Loucy (cell line): ENCODE measurements around the gene ENOX1.

ENCODE experiments used
- H2AFZ ChIP-seq: fragments of 200-600 bp; sonication (generic); 2 replicates; pipeline ENCODE4 v1.6.0; 2016; ENCODE audit warnings: antibody characterized with exemption, mild to moderate bottlenecking, low read length, moderate library complexity
- H3F3A ChIP-seq: fragments of 200-600 bp; 2 replicates; pipeline ENCODE4 v1.6.0; 2016; ENCODE audit warnings: antibody characterized with exemption, low read depth, mild to moderate bottlenecking
- H3K27me3 ChIP-seq: fragments of 200-600 bp; sonication (generic); 2 replicates; pipeline ENCODE4 v1.6.1; 2014; ENCODE audit warnings: low read length, mild to moderate bottlenecking; ENCODE audit not compliant: insufficient read depth, poor library complexity, severe bottlenecking
- H3K36me3 ChIP-seq: fragments of 200-600 bp; sonication (generic); 2 replicates; pipeline ENCODE4 v1.6.1; 2016; ENCODE audit warnings: low read length; ENCODE audit not compliant: insufficient read depth
- H3K4me1 ChIP-seq: fragments of 200-600 bp; sonication (generic); 2 replicates; pipeline ENCODE4 v1.5.1; 2014; ENCODE audit warnings: low read length, mild to moderate bottlenecking; ENCODE audit not compliant: insufficient read depth, poor library complexity, severe bottlenecking
- H3K4me2 ChIP-seq: fragments of 200-600 bp; sonication (generic); 2 replicates; pipeline ENCODE4 v1.6.0; 2014; ENCODE audit warnings: antibody characterized with exemption, low read length, low read depth, mild to moderate bottlenecking; ENCODE audit not compliant: poor library complexity, severe bottlenecking
- H3K4me3 ChIP-seq: fragments of 200-600 bp; sonication (generic); 2 replicates; pipeline ENCODE4 v1.5.1; 2014; ENCODE audit warnings: low read length, mild to moderate bottlenecking, mixed read lengths; ENCODE audit not compliant: poor library complexity, severe bottlenecking
- H3K79me2 ChIP-seq: fragments of 200-600 bp; sonication (generic); 2 replicates; pipeline ENCODE4 v1.6.1; 2014; ENCODE audit warnings: low read length; ENCODE audit not compliant: insufficient read depth
- H3K9ac ChIP-seq: fragments of 200-600 bp; sonication (generic); 2 replicates; pipeline ENCODE4 v1.6.0; 2014; ENCODE audit warnings: mild to moderate bottlenecking, low read depth, low read length, moderate library complexity; ENCODE audit not compliant: poor library complexity, severe bottlenecking
- H3K9me2 ChIP-seq: fragments of 200-600 bp; sonication (generic); replicated peaks from 2 replicates; pipeline ENCODE4 v1.6.1; 2016; ENCODE audit warnings: low read depth, low read length, mixed read lengths
- H3K9me3 ChIP-seq: fragments of 200-600 bp; sonication (generic); 2 replicates; pipeline ENCODE4 v1.6.1; 2014; ENCODE audit warnings: mild to moderate bottlenecking, antibody characterized with exemption, low read length, low read depth; ENCODE audit not compliant: insufficient read depth
- H4K20me1 ChIP-seq: fragments of 200-600 bp; sonication (generic); 2 replicates; pipeline ENCODE4 v1.6.0; 2014; ENCODE audit warnings: antibody characterized with exemption, low read length, mild to moderate bottlenecking; ENCODE audit not compliant: insufficient read depth, poor library complexity, severe bottlenecking
- CTCF ChIP-seq: fragments of 200-600 bp; sonication (generic); conservative IDR thresholded peaks from 2 replicates; pipeline ENCODE4 v1.5.1; 2014; ENCODE audit warnings: mild to moderate bottlenecking, antibody characterized with exemption, low read length
- EZH2phosphoT487 ChIP-seq: fragments of 200-600 bp; IDR thresholded peaks from 2 replicates; pipeline ENCODE4 v1.6.1; 2018; ENCODE audit warnings: antibody characterized with exemption, mild to moderate bottlenecking, moderate library complexity, borderline replicate concordance

ENOX1 gene

GRCh38 chr13:43278127-43278526 is 508.6 kb downstream of the ENOX1 start:
- no peaks in the 10 kb centered on the region for H3K36me3 ChIP-seq
- H3K9ac ChIP-seq: no peak overlapping the region
- no peak overlapping the region for H3K4me3 ChIP-seq
- H4K20me1 ChIP-seq: no peaks in the 10 kb centered on the region
- H3K79me2 ChIP-seq: no peaks in the 10 kb centered on the region
- H3K4me1 ChIP-seq: peaks cover 3% of the 10 kb centered on the region
- no peak for TF ChIP-seq CTCF
- TF ChIP-seq EZH2phosphoT487: no peak
- H3K27me3 ChIP-seq: no peaks in the 10 kb centered on the region
- H3K9me2 ChIP-seq: no peaks in the 10 kb centered on the region
- H2AFZ ChIP-seq: no peak overlapping the region
- no peaks in the 10 kb centered on the region for H3F3A ChIP-seq
- H3K4me2 ChIP-seq: no peak overlapping the region
- no peaks in the 10 kb centered on the region for H3K9me3 ChIP-seq

- Histone ChIP-seq H3K79me2 (no peaks in the 10 kb centered on the region), H3K4me3 (no peak overlapping the region), H3K36me3 (no peaks in the 10 kb centered on the region), H3K4me1 (peaks cover 12% of the 10 kb centered on the region), H3K4me2 (no peak overlapping the region), H4K20me1 (no peaks in the 10 kb centered on the region), H3K9ac (no peak overlapping the region), H2AFZ (no peak overlapping the region), H3K9me2 (no peaks in the 10 kb centered on the region), H3K9me3 (no peaks in the 10 kb centered on the region), H3K27me3 (no peaks in the 10 kb centered on the region), H3F3A (no peaks in the 10 kb centered on the region)
- TF ChIP-seq CTCF: no peak
These were observed 509.6 kb downstream of the ENOX1 start for GRCh38 chr13:43277142-43277541.

GRCh38 chr13:43274881-43275280 is 511.9 kb downstream of the ENOX1 start:
- no peaks in the 10 kb centered on the region for H3K9me3 ChIP-seq
- H3K79me2 ChIP-seq: no peaks in the 10 kb centered on the region
- H3K9ac ChIP-seq: no peak overlapping the region
- H3K9me2 ChIP-seq: no peaks in the 10 kb centered on the region
- no peaks in the 10 kb centered on the region for H3K27me3 ChIP-seq
- H3K4me3 ChIP-seq: no peak overlapping the region
- H3K4me2 ChIP-seq: no peak overlapping the region
- no peaks in the 10 kb centered on the region for H3K36me3 ChIP-seq
- H3F3A ChIP-seq: no peaks in the 10 kb centered on the region
- H4K20me1 ChIP-seq: no peaks in the 10 kb centered on the region
- no peak for TF ChIP-seq EZH2phosphoT487
- TF ChIP-seq CTCF: no peak
- no peak overlapping the region for H2AFZ ChIP-seq
- peaks cover 12% of the 10 kb centered on the region for H3K4me1 ChIP-seq
